GM18907 (cell line): ENCODE data around the gene SLC8A2.
"Not testable (repeated sequence)": the region's sequence is repeated elsewhere in the genome, so short reads cannot be mapped to it uniquely, and the experiment has no call there.

ENCODE experiments used
- ATAC-seq: cut with Tn5 transposase; IDR thresholded peaks from one replicate; pipeline ENCODE4 v1.9.1; 2021; ENCODE audit warnings: mild to moderate bottlenecking, moderate library complexity; ENCODE audit not compliant: unreplicated experiment

Gene SLC8A2

GRCh38 chr19:47415953-47416642 is 55.6 kb downstream of the SLC8A2 start:
- no peak for ATAC-seq

GRCh38 chr19:47414469-47414868 is 57.2 kb downstream of the SLC8A2 start:
- ATAC-seq: no peak

- ATAC-seq: no peak
Observed at GRCh38 chr19:47413941-47414340, 57.8 kb downstream of the SLC8A2 start.

GRCh38 chr19:47411696-47412095 is 60.0 kb downstream of the SLC8A2 start:
- ATAC-seq: not testable (repeated sequence)

GRCh38 chr19:47411101-47411500 is 60.6 kb downstream of the SLC8A2 start:
- ATAC-seq: no peak

GRCh38 chr19:47408156-47408938 is 63.3 kb downstream of the SLC8A2 start:
- no peak for ATAC-seq

- ATAC-seq: no peak
Observed at GRCh38 chr19:47407417-47407774, 64.3 kb downstream of the SLC8A2 start.

- ATAC-seq: no peak
Observed at GRCh38 chr19:47406711-47407416, 64.8 kb downstream of the SLC8A2 start.

GRCh38 chr19:47405854-47406417 is 65.8 kb downstream of the SLC8A2 start:
- no peak for ATAC-seq

GRCh38 chr19:47405197-47405550 is 66.5 kb downstream of the SLC8A2 start:
- ATAC-seq: no peak

- ATAC-seq: no peak
Observed at GRCh38 chr19:47404334-47405196, 67.1 kb downstream of the SLC8A2 start.

GRCh38 chr19:47402504-47402903 is 69.2 kb downstream of the SLC8A2 start:
- ATAC-seq: no peak

- ATAC-seq: no peak
Observed at GRCh38 chr19:47398707-47399597, 72.7 kb downstream of the SLC8A2 start.

GRCh38 chr19:47391510-47392223 is 80.0 kb downstream of the SLC8A2 start:
- no peak for ATAC-seq

- no peak for ATAC-seq
Observed at GRCh38 chr19:47390533-47391488, 80.9 kb downstream of the SLC8A2 start.

GRCh38 chr19:47389150-47389556 is 82.5 kb downstream of the SLC8A2 start:
- ATAC-seq: no peak

GRCh38 chr19:47388721-47389120 is 83.0 kb downstream of the SLC8A2 start:
- ATAC-seq: not testable (repeated sequence)

- not testable (repeated sequence) for ATAC-seq
Observed at GRCh38 chr19:47387623-47388022, 84.1 kb downstream of the SLC8A2 start.
